Immature natural killer cell (primary cell): ENCODE data around the gene GATA5. TPM values are rescaled to one million over a fixed set of nuclear protein-coding genes. Genes with fewer than 3 reads are reported as not detected.
"Not testable (repeated sequence)": the region's sequence is repeated elsewhere in the genome, so short reads cannot be mapped to it uniquely, and the experiment has no call there.

Experiments
- DNase-seq, 3 donors: peaks; one replicate each; pipeline ENCODE4 v3.0.0; 2022; ENCODE audit warnings: mixed read lengths in 1 of 3
- H3K27ac Mint-ChIP-seq, 6 donors: one replicate each; pipeline ENCODE4 v1.8.0; 2020; ENCODE audit warnings: mixed read lengths in 6 of 6, mild to moderate bottlenecking in 5 of 6, inconsistent platforms in 4 of 6, moderate library complexity in 3 of 6
- H3K27me3 Mint-ChIP-seq, 3 donors: one replicate each; pipeline ENCODE4 v1.8.0; 2020 to 2021; ENCODE audit warnings: low read depth in 3 of 3, mild to moderate bottlenecking in 3 of 3, mixed read lengths in 3 of 3, moderate library complexity in 3 of 3, inconsistent platforms in 1 of 3
- H3K36me3 Mint-ChIP-seq, 3 donors: one replicate each; pipeline ENCODE4 v1.8.0; 2020; ENCODE audit warnings: mixed read lengths in 3 of 3, inconsistent platforms in 2 of 3, mild to moderate bottlenecking in 2 of 3
- H3K4me1 Mint-ChIP-seq, 2 donors: one replicate each; pipeline ENCODE4 v1.8.0; 2020; ENCODE audit warnings: inconsistent platforms in 2 of 2, mild to moderate bottlenecking in 2 of 2, mixed read lengths in 2 of 2, moderate library complexity in 1 of 2
- H3K4me3 Mint-ChIP-seq, 5 donors: one replicate each; pipeline ENCODE4 v1.8.0; 2020; ENCODE audit warnings: mild to moderate bottlenecking in 5 of 5, mixed read lengths in 5 of 5, inconsistent platforms in 3 of 5, moderate library complexity in 3 of 5
- H3K9me3 Mint-ChIP-seq, 6 donors: one replicate each; pipeline ENCODE4 v1.8.0; 2020; ENCODE audit warnings: mild to moderate bottlenecking in 6 of 6, mixed read lengths in 6 of 6, inconsistent platforms in 4 of 6, moderate library complexity in 3 of 6
- polyA plus RNA-seq, 3 donors: library from polyadenylated mRNA; unstranded; fragments of 300-500 nt; fragmentation: Illumina TruSeq; gene quantifications; one replicate each; pipeline ENCODE4 v1.2.3, GENCODE V29; 2021

Gene GATA5
- polyA plus RNA-seq, 3 donors from 2014 or later, result not detected

DNA sequence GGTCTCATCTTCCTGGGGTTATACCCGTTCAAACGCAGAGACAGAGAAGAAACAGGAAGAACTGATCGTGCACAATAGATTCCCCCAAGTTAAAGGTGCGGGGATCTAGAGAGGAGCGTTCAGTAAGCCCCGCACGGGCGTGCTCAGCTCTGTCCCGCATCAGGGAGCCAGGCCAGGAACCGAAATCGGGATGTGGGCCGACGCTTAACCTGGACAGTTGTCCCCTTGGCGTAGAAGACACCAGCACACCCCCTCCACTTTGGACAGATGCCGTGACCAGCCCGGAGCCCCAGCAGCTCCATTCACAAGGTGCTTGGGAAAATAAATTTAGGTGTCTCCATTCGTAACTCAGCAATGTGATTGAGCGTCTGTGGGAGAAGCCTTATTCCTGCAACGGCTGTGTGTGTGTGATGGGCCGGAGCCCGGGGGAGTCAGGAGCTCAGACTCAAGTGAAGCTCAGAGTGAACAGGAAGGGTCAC is 24.0 kb upstream of the GATA5 start:
- H3K36me3 Mint-ChIP-seq, result no peaks in the 10 kb centered on the region
- no peak for DNase-seq
- no peaks in the 10 kb centered on the region for H3K9me3 Mint-ChIP-seq
- peaks cover 0 to 7% (median 1%) of the 10 kb centered on the region in 3 donors for H3K27me3 Mint-ChIP-seq
- no peak overlapping the region for H3K4me3 Mint-ChIP-seq
- H3K4me1 Mint-ChIP-seq, result peaks cover 7 to 9% of the 10 kb centered on the region in 2 donors
- H3K27ac Mint-ChIP-seq, result no peak overlapping the region

DNA sequence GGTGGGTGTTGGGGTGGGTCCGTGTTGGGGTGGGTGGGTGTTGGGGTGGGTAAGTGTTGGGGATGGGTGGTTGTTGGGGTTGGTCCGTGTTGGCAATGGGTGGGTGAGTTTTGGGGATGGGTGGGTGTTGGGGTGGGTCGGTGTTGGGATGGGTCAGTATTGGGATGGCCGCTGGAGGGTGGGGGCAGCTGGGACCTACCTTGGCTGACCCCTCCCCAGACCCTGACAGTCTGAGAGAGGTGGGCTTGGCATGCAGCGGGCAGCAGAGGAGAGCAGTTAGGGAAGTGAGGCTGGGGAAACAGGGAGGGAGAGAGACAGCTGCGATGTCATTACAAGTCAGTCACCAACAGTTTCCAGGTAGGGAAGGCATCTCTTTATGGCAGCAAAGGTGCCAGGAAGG is 23.1 kb upstream of the GATA5 start:
- H3K36me3 Mint-ChIP-seq, result no peaks in the 10 kb centered on the region
- H3K27ac Mint-ChIP-seq, result no peak overlapping the region
- no peak for DNase-seq
- peaks cover 0 to 7% (median 0%) of the 10 kb centered on the region in 3 donors for H3K27me3 Mint-ChIP-seq
- peaks cover 7 to 9% of the 10 kb centered on the region in 2 donors for H3K4me1 Mint-ChIP-seq
- no peaks in the 10 kb centered on the region for H3K9me3 Mint-ChIP-seq
- H3K4me3 Mint-ChIP-seq, result no peak overlapping the region

DNA sequence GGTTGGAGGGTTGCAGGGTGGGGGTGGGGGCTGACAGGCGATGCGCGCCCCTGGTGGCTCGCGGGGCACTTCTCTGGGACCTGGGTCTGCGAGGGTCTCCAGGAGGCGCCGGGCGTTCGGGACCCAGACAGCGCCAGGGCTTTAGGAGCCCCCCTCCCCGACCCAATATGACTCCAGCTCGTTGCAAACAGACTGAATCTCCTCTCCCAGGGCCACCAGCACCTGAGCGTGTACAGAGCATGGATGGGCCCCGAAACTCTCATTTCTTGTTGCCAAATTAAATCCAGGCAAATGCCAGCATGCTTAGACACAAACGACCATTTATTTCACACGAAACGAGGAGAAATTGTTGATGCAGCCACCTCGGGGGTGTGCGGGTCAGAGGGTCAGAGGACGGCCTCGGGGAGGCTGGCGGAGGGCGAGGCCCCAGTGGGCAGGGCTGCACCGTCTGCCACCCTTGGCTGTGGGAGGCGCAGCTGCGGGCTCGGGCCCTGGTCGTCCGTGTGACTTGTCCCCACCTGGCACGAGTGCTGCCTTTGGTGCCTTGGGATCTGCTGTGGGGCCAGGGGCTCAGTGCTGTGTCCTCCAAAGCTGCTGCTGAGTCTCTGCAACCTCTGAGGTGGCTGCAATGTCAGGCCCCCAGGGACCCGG is 20.9 kb upstream of the GATA5 start:
- H3K4me3 Mint-ChIP-seq, result no peak overlapping the region
- peaks cover 0 to 5% (median 0%) of the 10 kb centered on the region in 3 donors for H3K27me3 Mint-ChIP-seq
- DNase-seq, result no peak
- H3K4me1 Mint-ChIP-seq, result peaks cover 7 to 9% of the 10 kb centered on the region in 2 donors
- H3K36me3 Mint-ChIP-seq, result no peaks in the 10 kb centered on the region
- H3K27ac Mint-ChIP-seq, result no peak overlapping the region
- no peaks in the 10 kb centered on the region for H3K9me3 Mint-ChIP-seq

DNA sequence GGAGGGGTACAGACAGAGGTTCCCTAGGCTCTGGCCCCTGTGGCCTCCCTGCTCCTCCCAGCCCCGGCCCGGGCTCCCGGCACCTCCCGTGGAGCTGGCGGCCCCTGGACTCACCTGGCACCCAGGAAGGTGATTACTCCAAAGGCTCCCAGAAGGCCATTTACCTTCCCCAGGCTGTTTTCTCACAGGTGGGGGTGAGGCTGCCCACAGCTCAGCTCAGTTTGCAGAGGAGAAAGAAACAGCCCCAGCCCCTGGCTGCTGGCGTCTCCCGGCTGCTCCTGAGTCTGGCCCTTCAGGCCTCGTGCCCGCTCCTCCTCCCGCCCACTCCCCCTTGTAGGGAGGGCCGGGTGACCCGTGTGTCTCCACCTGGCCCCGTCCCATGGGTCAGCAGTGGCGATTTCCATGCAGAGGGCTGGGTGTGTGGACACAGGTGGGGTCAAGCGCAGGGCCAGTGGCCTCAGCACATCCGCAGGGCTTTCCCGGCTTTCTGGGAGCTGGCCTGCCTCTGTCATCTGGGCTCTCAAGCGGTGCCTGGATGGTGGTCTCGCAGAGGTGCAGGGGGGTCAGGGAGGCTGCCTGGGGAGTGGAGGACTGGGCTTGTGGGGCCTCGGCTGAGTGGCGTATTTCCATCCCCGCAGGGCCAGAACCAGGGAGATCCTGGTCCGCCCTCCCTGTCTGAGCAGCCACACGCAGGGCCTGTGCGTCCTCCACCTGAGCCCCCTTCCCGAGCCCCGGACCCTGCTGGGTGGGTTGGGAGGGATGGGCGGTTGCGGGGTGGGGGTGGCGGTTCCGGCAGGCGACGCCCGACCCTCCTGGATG is 20.2 kb upstream of the GATA5 start:
- H3K4me3 Mint-ChIP-seq, result no peak overlapping the region
- no peaks in the 10 kb centered on the region for H3K36me3 Mint-ChIP-seq
- no peak overlapping the region for H3K27ac Mint-ChIP-seq
- DNase-seq, result no peak
- peaks cover 7 to 9% of the 10 kb centered on the region in 2 donors for H3K4me1 Mint-ChIP-seq
- H3K27me3 Mint-ChIP-seq, result peaks cover 0 to 3% (median 0%) of the 10 kb centered on the region in 3 donors
- no peaks in the 10 kb centered on the region for H3K9me3 Mint-ChIP-seq

- Mint-ChIP-seq H3K4me3 (no peak overlapping the region), H3K36me3 (no peaks in the 10 kb centered on the region), H3K9me3 (no peaks in the 10 kb centered on the region), H3K27ac (no peak overlapping the region), H3K27me3 (peaks cover 0 to 4% (median 2%) of the 10 kb centered on the region in 3 donors), H3K4me1 (peaks cover 2 to 4% of the 10 kb centered on the region in 2 donors)
- no peak for DNase-seq
These were observed 19.4 kb upstream of the GATA5 start for GRCh38 chr20:62494980-62495748.

- DNase-seq, result no peak
- Mint-ChIP-seq H3K4me3 (no peak overlapping the region), H3K36me3 (no peaks in the 10 kb centered on the region), H3K27me3 (peaks cover 0 to 6% (median 2%) of the 10 kb centered on the region in 3 donors), H3K9me3 (no peaks in the 10 kb centered on the region), H3K27ac (no peak overlapping the region), H3K4me1 (no peaks in the 10 kb centered on the region)
These were observed 18.7 kb upstream of the GATA5 start for GRCh38 chr20:62494537-62494936.

GRCh38 chr20:62493886-62494285 is 18.1 kb upstream of the GATA5 start:
- peaks cover 0 to 6% (median 0%) of the 10 kb centered on the region in 3 donors for H3K27me3 Mint-ChIP-seq
- H3K4me3 Mint-ChIP-seq, result no peak overlapping the region

GRCh38 chr20:62493253-62493885 is 17.6 kb upstream of the GATA5 start:
- no peaks in the 10 kb centered on the region for H3K4me1 Mint-ChIP-seq
- peaks cover 0 to 6% (median 3%) of the 10 kb centered on the region in 3 donors for H3K27me3 Mint-ChIP-seq
- DNase-seq, result no peak
- H3K27ac Mint-ChIP-seq, result no peak overlapping the region
- H3K36me3 Mint-ChIP-seq, result no peaks in the 10 kb centered on the region
- H3K9me3 Mint-ChIP-seq, result peaks cover 0 to 1% (median 0%) of the 10 kb centered on the region in 6 donors
- H3K4me3 Mint-ChIP-seq, result no peak overlapping the region

More at GRCh38 chr20:62493886-62494285, 18.1 kb upstream of the GATA5 start:
- DNase-seq, result no peak
- no peak overlapping the region for H3K27ac Mint-ChIP-seq
- no peaks in the 10 kb centered on the region for H3K9me3 Mint-ChIP-seq
- H3K4me1 Mint-ChIP-seq, result no peaks in the 10 kb centered on the region
- no peaks in the 10 kb centered on the region for H3K36me3 Mint-ChIP-seq

DNA sequence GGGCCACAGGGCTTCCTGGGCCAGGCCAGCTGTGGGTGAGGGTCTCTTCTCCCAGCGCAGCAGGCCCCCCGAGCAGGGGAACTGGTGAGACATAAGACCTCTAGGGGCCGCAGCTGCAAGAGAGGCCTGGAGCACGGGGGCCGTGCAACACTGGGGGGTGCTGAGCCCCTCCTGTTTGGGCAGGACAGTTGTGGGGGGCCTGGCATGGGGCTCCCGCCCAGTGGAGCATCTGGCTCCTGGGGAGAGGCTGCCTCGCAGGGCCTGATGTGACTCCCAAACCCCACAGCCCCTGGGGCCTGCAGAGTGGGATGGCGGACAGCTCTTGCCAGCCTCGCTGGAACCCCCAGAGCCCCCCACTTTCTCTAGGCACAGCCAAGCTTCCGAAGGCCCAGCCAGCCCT is 16.9 kb upstream of the GATA5 start:
- peaks cover 0 to 1% (median 0%) of the 10 kb centered on the region in 6 donors for H3K9me3 Mint-ChIP-seq
- H3K27ac Mint-ChIP-seq, result no peak overlapping the region
- no peak for DNase-seq
- peaks cover 4 to 6% (median 5%) of the 10 kb centered on the region in 3 donors for H3K27me3 Mint-ChIP-seq
- H3K4me1 Mint-ChIP-seq, result no peaks in the 10 kb centered on the region
- H3K4me3 Mint-ChIP-seq, result no peak overlapping the region
- H3K36me3 Mint-ChIP-seq, result no peaks in the 10 kb centered on the region

- H3K27me3 Mint-ChIP-seq, H3K9me3 Mint-ChIP-seq, DNase-seq, H3K4me3 Mint-ChIP-seq, H3K27ac Mint-ChIP-seq, H3K36me3 Mint-ChIP-seq, H3K4me1 Mint-ChIP-seq: not testable (repeated sequence)
These were observed 15.0 kb upstream of the GATA5 start for GRCh38 chr20:62490783-62491182.

DNA sequence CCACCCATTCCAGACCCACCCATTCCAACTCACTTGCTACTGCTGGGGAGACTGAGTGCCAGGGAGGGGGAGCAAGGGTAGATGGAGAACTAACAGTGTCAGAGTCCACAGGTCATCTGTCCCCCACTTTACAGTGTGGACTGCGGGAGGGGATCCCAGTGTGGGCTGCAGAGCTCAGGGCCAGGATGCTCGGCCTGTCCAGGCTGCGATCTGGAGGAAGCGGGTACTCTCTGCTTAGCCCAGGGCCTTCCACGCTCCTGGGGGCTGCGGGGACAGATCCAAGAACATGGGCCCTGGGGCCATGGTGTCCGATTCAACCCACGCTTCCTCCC is 14.1 kb upstream of the GATA5 start:
- H3K36me3 Mint-ChIP-seq, result no peaks in the 10 kb centered on the region
- DNase-seq, result no peak
- no peak overlapping the region for H3K4me3 Mint-ChIP-seq
- peaks cover 4 to 8% (median 6%) of the 10 kb centered on the region in 3 donors for H3K27me3 Mint-ChIP-seq
- H3K27ac Mint-ChIP-seq, result no peak overlapping the region
- H3K9me3 Mint-ChIP-seq, result peaks cover 0 to 1% (median 0%) of the 10 kb centered on the region in 6 donors
- no peaks in the 10 kb centered on the region for H3K4me1 Mint-ChIP-seq

- H3K27ac Mint-ChIP-seq, result no peak overlapping the region
- H3K4me1 Mint-ChIP-seq, result no peaks in the 10 kb centered on the region
- H3K4me3 Mint-ChIP-seq, result no peak overlapping the region
- H3K27me3 Mint-ChIP-seq, result peaks cover 4 to 8% (median 8%) of the 10 kb centered on the region in 3 donors
- no peak for DNase-seq
- H3K36me3 Mint-ChIP-seq, result no peaks in the 10 kb centered on the region
- H3K9me3 Mint-ChIP-seq, result peaks cover 0 to 1% (median 0%) of the 10 kb centered on the region in 6 donors
These were observed 13.6 kb upstream of the GATA5 start for GRCh38 chr20:62489186-62489931.

- Mint-ChIP-seq H3K27me3 (peaks cover 4 to 9% (median 8%) of the 10 kb centered on the region in 3 donors), H3K4me1 (no peaks in the 10 kb centered on the region), H3K27ac (no peak overlapping the region), H3K4me3 (no peak overlapping the region), H3K36me3 (no peaks in the 10 kb centered on the region), H3K9me3 (peaks cover 0 to 1% (median 0%) of the 10 kb centered on the region in 6 donors)
- no peak for DNase-seq
These were observed 12.7 kb upstream of the GATA5 start for GRCh38 chr20:62488470-62488869.
